NCI-H146 treated with DMSO at 0.1 percent for 48 hours (cell line): ENCODE results near the gene CFAP91.

Experiments used
- DNase-seq: peaks from one replicate; lab custom pipeline; 2025; ENCODE audit not compliant: unreplicated experiment; lab: John Stamatoyannopoulos, UW

CFAP91 gene

GRCh38 chr3:119738741-119739140, 35.9 kb downstream of the CFAP91 start:
- DNase-seq: no peak

- DNase-seq: no peak
Measured at GRCh38 chr3:119741657-119742590, 39.1 kb downstream of the CFAP91 start.

GRCh38 chr3:119743921-119744320, 41.1 kb downstream of the CFAP91 start:
- DNase-seq: no peak

GRCh38 chr3:119745942-119746341, 43.1 kb downstream of the CFAP91 start:
- DNase-seq: no peak

GRCh38 chr3:119746423-119746822, 43.6 kb downstream of the CFAP91 start:
- DNase-seq: no peak

GRCh38 chr3:119747357-119747756, 44.5 kb downstream of the CFAP91 start:
- DNase-seq: no peak

- DNase-seq: no peak
Measured at GRCh38 chr3:119748991-119749390, 46.2 kb downstream of the CFAP91 start.

- DNase-seq: no peak
Measured at GRCh38 chr3:119751423-119751822, 48.6 kb downstream of the CFAP91 start.
